Pancreas (tissue), 10 donors: ENCODE data around the gene SLC66A1. TPM values are rescaled to one million over a fixed set of nuclear protein-coding genes. Genes with fewer than 3 reads are reported as not detected.
A peak's percentile ranks its signal among the peaks of the same experiment; 100 is the strongest.

ENCODE experiments used
- ATAC-seq, 4 donors: fragments of 200-7000 bp; cut with Tn5 transposase; one replicate each; pipeline versions ENCODE4 v1.8.0 to v1.9.1; 2020; ENCODE audit warnings: mild to moderate bottlenecking in 4 of 4, moderate library complexity in 4 of 4
- DNase-seq, 6 donors: peaks; one replicate each; pipeline ENCODE4 v3.0.0-alpha.2; 2020
- FAIRE-seq: peaks from 2 replicates; lab custom pipeline; 2012; peaks lifted over from hg19 to GRCh38; lab: Jason Lieb, UNC
- H3K27ac ChIP-seq, 4 donors: fragments of 200-600 bp; sonication (generic); 1 replicate in 3 of 4; 2 replicates in 1 of 4; pipeline versions ENCODE4 v1.5.0 to v1.8.0; 2020
- H3K27me3 ChIP-seq, 4 donors: fragments of 200-600 bp; one replicate each; pipeline ENCODE4 v1.8.0; 2021
- H3K36me3 ChIP-seq, 3 donors: fragments of 200-600 bp; sonication (generic) in 1 of 3; one replicate each; pipeline versions ENCODE4 v1.5.0 to v1.8.0; 2020 to 2021
- H3K4me1 ChIP-seq, 3 donors: fragments of 200-600 bp; one replicate each; pipeline ENCODE4 v1.8.0; 2021
- H3K4me3 ChIP-seq, 4 donors: fragments of 200-600 bp; sonication (generic) in 2 of 4; one replicate each; pipeline versions ENCODE4 v1.5.0 to v1.8.0; 2020 to 2021
- H3K9me3 ChIP-seq, 4 donors: fragments of 200-600 bp; one replicate each; pipeline ENCODE4 v1.8.0; 2021
- WGBS, 2 donors: extraction: QIAGEN DNeasy Blood & Tissue Kit; methylation state at CpG; one replicate each; pipeline ENCODE4 v1.1.7; 2013; 5-methylcytosine and 5-hydroxymethylcytosine counted together
- intact Hi-C, 3 donors: fragments of 100-400 bp; cut with DNase I; formaldehyde crosslinking; loops; one replicate each; pipeline versions ENCODE4 v1.11.1 to v1.14.2; 2022
- polyA plus RNA-seq, 2 donors: library from polyadenylated mRNA; stranded (reverse); fragments of 200-250 nt; gene quantifications; one replicate each; pipeline ENCODE4 v1.2.3, GENCODE V29; 2013
- total RNA-seq, 6 donors: library from RNA; stranded (reverse); fragmentation: NEBNext Ultra II Directional in 4 of 6; extraction: Animal tissue kit (Norgen Biotek cat#: 25700) in 4 of 6; gene quantifications; one replicate each; pipeline versions ENCODE4 v1.2.1 to v1.2.4, GENCODE V29; 2021 to 2023
- TF ChIP-seq, protein P1 (sequence below), 4 donors: fragments of 200-600 bp; sonication (generic) in 3 of 4; IDR thresholded peaks; one replicate each; pipeline versions ENCODE4 v1.5.0 to v1.8.0; 2021; ENCODE audit warnings: antibody characterized with exemption in 4 of 4
- donor health status: healthy with polysubstance abuse.
- donor health status: DM: no; HTN: no; CAD: no; lungs with moderate emphysema.
- donor health status: DM: no; HTN: no; CAD: no.
- donor health status: control.
- donor health status: control.
- donor health status: Bipolar disorder and iron deficiency.
- donor health status: DM: yes; HTN: yes; CAD: no.
- donor health status: DM: no; HTN: no; CAD: no.
- donor health status: DM: no; HTN: no; CAD: no.
- donor health status: DM: yes; HTN: yes; CAD: no.

SLC66A1 gene
- total and polyA plus RNA-seq, 8 donors = 6.4 to 26.1 (median 8.7) TPM

DNA sequence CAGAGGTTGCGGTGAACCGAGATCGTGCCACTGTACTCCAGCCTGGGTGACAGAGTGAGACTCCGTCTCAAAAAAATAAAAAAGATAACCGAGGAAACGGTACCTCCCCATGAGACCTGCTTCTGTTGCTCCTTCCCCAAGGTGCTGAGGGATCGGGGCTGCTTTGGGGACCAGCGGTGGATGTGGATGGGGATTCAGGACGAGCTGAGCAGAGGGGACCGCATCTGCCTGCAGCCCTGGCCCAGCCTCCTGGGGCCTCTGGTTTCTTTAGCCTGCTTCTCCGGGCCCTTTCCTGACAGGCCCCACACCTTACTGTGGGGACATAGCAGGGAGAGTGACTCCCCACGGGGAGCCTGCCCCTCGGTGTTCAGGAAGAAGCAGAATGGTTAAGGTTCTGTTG, 17.1 kb downstream of the SLC66A1 start:
- H3K4me1 ChIP-seq = no peaks in the 10 kb centered on the region
- H3K4me3 ChIP-seq = no peak overlapping the region
- no peak for DNase-seq
- ATAC-seq = no peak
- H3K36me3 ChIP-seq = peaks cover 0 to 40% (median 3%) of the 10 kb centered on the region in 3 donors
- no peaks in the 10 kb centered on the region for H3K27me3 ChIP-seq
- FAIRE-seq = no peak
- intact Hi-C loops = no loop called here
- WGBS, 2 donors = 89 to 94% methylated on average over 13 of the region's 13 CpGs
- no peaks in the 10 kb centered on the region for H3K9me3 ChIP-seq
- H3K27ac ChIP-seq = no peak overlapping the region
- TF ChIP-seq, protein P1, sequence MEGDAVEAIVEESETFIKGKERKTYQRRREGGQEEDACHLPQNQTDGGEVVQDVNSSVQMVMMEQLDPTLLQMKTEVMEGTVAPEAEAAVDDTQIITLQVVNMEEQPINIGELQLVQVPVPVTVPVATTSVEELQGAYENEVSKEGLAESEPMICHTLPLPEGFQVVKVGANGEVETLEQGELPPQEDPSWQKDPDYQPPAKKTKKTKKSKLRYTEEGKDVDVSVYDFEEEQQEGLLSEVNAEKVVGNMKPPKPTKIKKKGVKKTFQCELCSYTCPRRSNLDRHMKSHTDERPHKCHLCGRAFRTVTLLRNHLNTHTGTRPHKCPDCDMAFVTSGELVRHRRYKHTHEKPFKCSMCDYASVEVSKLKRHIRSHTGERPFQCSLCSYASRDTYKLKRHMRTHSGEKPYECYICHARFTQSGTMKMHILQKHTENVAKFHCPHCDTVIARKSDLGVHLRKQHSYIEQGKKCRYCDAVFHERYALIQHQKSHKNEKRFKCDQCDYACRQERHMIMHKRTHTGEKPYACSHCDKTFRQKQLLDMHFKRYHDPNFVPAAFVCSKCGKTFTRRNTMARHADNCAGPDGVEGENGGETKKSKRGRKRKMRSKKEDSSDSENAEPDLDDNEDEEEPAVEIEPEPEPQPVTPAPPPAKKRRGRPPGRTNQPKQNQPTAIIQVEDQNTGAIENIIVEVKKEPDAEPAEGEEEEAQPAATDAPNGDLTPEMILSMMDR (IDR thresholded peaks at IDR 0.05) = no peak

DNA sequence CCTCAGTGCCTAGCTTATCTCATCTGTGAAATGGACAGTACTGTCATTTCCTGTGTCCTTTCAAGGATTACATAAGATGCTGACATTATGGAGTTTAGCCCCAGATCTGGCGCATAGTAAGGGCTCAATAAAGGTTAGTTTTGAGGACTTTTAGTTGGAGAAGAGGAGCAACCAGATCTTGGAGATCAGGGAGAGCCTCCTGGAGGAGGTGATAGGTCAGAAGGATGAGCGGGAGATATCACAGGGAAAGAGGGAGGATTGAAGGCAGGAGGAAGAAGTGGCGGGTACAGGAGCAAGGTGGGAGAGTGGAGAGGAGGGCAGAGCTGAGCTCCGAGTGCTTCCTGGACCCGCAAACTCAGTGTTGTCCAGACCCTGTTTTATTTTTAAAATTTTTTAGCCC, 17.5 kb downstream of the SLC66A1 start:
- no peak for FAIRE-seq
- WGBS, 2 donors = 95 to 96% methylated on average over 5 of the region's 5 CpGs

DNA sequence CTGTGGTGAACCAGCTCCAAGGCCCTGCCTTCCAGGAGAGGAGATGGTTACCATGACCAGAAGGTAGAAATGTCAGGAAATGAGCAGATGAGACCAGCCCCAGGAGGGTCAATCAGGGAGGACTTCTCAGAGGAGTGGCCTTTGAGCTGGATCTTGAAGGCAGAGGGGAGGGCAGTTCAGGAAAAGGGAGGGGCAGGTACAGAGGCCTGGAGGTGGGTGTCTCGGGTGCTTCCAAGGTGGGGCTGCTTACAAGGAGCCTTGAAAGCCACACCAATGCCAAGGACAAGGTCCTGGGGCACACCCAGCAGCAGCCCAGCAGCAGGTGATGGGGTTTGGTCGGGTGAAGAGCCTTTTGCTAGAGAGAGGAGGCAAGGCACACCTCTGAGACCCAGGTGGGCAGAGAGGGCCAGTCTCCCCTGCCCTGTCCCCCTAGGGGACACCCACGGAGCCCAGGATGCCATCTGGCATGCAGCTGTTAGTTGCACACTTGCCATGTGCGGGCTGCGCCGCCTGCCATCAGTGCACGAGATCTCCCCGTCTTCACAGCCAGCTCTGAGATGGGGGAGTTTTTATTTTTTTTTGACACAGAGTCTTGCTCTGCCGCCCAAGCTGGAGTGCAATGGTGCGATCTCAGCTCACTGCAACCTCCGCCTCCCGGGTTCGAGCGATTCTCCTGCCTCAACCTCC, 18.5 kb downstream of the SLC66A1 start:
- ATAC-seq = peak in 1 of 4 donors; percentile 6
- H3K27ac ChIP-seq = no peak overlapping the region
- no peaks in the 10 kb centered on the region for H3K27me3 ChIP-seq
- FAIRE-seq = no peak
- no peaks in the 10 kb centered on the region for H3K4me1 ChIP-seq
- H3K36me3 ChIP-seq = peaks cover 0 to 26% (median 0%) of the 10 kb centered on the region in 3 donors
- H3K9me3 ChIP-seq = no peaks in the 10 kb centered on the region
- TF ChIP-seq, protein P1 (IDR thresholded peaks at IDR 0.05) = no peak
- DNase-seq = no peak
- WGBS, 2 donors = 92 to 96% methylated on average over 14 of the region's 14 CpGs
- intact Hi-C loops = no loop called here
- no peak overlapping the region for H3K4me3 ChIP-seq

More for the DNA sequence above, 17.5 kb downstream of the SLC66A1 start:
- no peak overlapping the region for H3K4me3 ChIP-seq
- H3K4me1 ChIP-seq = no peaks in the 10 kb centered on the region
- peaks cover 0 to 35% (median 0%) of the 10 kb centered on the region in 3 donors for H3K36me3 ChIP-seq
- H3K27me3 ChIP-seq = no peaks in the 10 kb centered on the region
- TF ChIP-seq, protein P1 (IDR thresholded peaks at IDR 0.05) = no peak
- intact Hi-C loops = no loop called here
- ATAC-seq (no peak), DNase-seq (no peak)
- no peaks in the 10 kb centered on the region for H3K9me3 ChIP-seq
- H3K27ac ChIP-seq = no peak overlapping the region

DNA sequence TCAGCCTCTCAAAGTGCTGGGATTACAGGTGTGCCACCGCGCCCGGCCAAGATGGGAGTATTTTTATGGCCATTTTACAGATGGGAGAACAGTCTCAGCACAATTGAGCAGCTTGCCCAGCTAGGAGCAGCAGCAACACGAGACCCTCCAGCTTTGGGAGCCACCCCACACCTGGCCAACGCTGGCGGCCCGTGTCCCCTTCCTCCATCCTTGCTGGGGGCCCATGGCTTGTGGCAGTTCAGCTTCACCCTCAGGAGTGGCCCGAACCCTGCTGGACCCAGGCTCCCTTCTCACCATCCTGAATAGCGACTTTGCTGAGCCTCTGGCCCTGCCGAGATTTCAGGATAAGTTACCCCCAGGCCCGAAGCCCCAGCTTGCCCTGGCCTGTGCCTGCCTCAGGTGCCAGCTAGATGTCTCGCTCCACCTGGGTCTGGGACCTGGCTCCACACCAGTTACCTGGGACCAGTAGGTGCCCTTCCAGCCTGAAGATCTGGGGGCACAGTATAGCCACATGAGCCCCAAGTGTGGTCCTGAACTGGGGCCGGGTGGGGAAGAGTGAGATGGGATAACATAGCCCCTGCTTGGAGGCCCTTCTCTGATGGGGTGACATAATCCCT, 19.2 kb downstream of the SLC66A1 start:
- FAIRE-seq = no peak
- TF ChIP-seq, protein P1 (IDR thresholded peaks at IDR 0.05) = no peak
- WGBS, 2 donors = 89 to 95% methylated on average over 13 of the region's 13 CpGs

DNA sequence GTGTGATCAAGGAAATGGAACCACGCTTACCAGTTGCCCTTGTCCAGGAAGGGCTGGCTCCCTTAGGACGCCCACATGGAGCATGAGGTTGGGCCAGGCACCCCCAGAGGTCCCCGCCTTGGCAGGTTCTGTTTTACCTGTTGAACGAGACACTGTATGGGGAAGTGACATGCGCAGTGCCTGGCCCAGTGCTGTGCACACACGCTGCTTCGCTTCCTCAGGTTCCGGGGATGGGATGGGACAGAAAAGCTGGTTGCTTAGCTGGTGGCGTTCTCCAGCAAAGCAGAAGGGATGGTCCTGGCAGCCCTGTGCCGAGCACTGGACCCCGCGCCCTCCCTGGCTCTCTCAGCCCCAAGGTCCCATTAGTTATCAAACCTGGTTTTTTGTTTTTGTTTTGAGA, 20.7 kb downstream of the SLC66A1 start:
- Histone ChIP-seq H3K4me3 (no peak overlapping the region), H3K27me3 (no peaks in the 10 kb centered on the region), H3K27ac (no peak overlapping the region), H3K4me1 (no peaks in the 10 kb centered on the region), H3K36me3 (peaks cover 0 to 6% (median 0%) of the 10 kb centered on the region in 3 donors), H3K9me3 (no peaks in the 10 kb centered on the region)
- FAIRE-seq (no peak), ATAC-seq (no peak), DNase-seq (no peak)
- intact Hi-C loops = no loop called here
- TF ChIP-seq, protein P1 (IDR thresholded peaks at IDR 0.05) = no peak
- WGBS, 2 donors = 91 to 97% methylated on average over 12 of the region's 12 CpGs

More for the DNA sequence above, 19.2 kb downstream of the SLC66A1 start:
- intact Hi-C loops = no loop called here
- Histone ChIP-seq H3K4me1 (no peaks in the 10 kb centered on the region), H3K36me3 (peaks cover 0 to 19% (median 0%) of the 10 kb centered on the region in 3 donors), H3K27ac (no peak overlapping the region), H3K9me3 (no peaks in the 10 kb centered on the region), H3K4me3 (no peak overlapping the region), H3K27me3 (no peaks in the 10 kb centered on the region)
- DNase-seq (no peak), ATAC-seq (no peak)
